ENCODE measurements around the gene DNASE1. TPM values are rescaled to one million over a fixed set of nuclear protein-coding genes. Genes with fewer than 3 reads are reported as not detected.

DNASE1 gene
- polyA plus RNA-seq, 2 of the 4 experiments (the other 2 are of a cell fraction): 6.3 to 7.2 TPM

- TF ChIP-seq HMGXB4 (CRISPR knock-in tag; IDR thresholded peaks at IDR 0.05; ENCODE audit: borderline replicate concordance) (no peak), JUNB (IDR thresholded peaks at IDR 0.05) (no peak), RFX5 (IDR thresholded peaks at IDR 0.05) (no peak), GATA3 (IDR thresholded peaks at IDR 0.05; ENCODE audit: borderline replicate concordance) (no peak)
- TF ChIP-seq, protein P1, sequence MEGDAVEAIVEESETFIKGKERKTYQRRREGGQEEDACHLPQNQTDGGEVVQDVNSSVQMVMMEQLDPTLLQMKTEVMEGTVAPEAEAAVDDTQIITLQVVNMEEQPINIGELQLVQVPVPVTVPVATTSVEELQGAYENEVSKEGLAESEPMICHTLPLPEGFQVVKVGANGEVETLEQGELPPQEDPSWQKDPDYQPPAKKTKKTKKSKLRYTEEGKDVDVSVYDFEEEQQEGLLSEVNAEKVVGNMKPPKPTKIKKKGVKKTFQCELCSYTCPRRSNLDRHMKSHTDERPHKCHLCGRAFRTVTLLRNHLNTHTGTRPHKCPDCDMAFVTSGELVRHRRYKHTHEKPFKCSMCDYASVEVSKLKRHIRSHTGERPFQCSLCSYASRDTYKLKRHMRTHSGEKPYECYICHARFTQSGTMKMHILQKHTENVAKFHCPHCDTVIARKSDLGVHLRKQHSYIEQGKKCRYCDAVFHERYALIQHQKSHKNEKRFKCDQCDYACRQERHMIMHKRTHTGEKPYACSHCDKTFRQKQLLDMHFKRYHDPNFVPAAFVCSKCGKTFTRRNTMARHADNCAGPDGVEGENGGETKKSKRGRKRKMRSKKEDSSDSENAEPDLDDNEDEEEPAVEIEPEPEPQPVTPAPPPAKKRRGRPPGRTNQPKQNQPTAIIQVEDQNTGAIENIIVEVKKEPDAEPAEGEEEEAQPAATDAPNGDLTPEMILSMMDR (IDR thresholded peaks at IDR 0.05): no peak
These were observed 23.5 kb downstream of the DNASE1 start (continued) for GRCh38 chr16:3677994-3678393.

DNA sequence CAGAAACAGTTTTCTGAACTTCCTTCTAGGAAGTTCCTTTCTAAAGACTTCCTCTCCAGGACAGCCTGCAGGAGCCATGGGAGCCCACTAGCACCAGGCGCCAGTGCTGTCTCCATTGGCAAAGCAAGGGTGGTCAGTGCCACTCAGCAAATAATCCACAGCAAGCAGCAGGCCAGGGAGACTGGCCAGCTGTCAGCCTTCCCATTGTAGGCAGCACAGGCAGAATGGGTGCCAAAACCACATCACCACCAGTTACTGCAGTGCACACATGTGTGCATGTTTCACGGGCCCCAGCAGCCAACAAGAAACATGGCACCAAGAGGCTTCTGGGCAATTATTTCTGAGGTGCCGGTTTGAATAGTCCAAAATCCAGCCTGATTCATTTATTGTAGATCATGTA, 26.7 kb downstream of the DNASE1 start:
- ChIA-PET CTCF (interaction anchor here (1.6 to 2.4 kb wide), 2 partner anchors 8 to 10 kb away, joined by 5 to 10 read pairs; no protein-coding TSS in a partner anchor), POLR2A (no interaction called here)
- no peak overlapping the region for H3K4me3 ChIP-seq
- no peaks in the 10 kb centered on the region for H3K9me3 ChIP-seq
- no peak overlapping the region for H3K4me2 ChIP-seq
- TF ChIP-seq CHD4 (IDR thresholded peaks at IDR 0.05; ENCODE audit: borderline replicate concordance): no peak
- no peak for TF ChIP-seq CBX2 (IDR thresholded peaks at IDR 0.05; ENCODE audit: borderline replicate concordance, low read depth)
- TF ChIP-seq KDM1A (IDR thresholded peaks at IDR 0.05; ENCODE audit: low read depth): no peak
- TF ChIP-seq REST (IDR thresholded peaks at IDR 0.05): no peak
- no peak for TF ChIP-seq SMC3 (IDR thresholded peaks at IDR 0.05)
- TF ChIP-seq HOXB5 (CRISPR knock-in tag; IDR thresholded peaks at IDR 0.05): no peak
- no peak for TF ChIP-seq ELK1 (IDR thresholded peaks at IDR 0.05; ENCODE audit: low read depth, low read length)
- no peak for TF ChIP-seq RNF2 (IDR thresholded peaks at IDR 0.05; ENCODE audit: borderline replicate concordance, low read depth)
- TF ChIP-seq MAFK (IDR thresholded peaks at IDR 0.05; ENCODE audit: partially characterized antibody): no peak
- TF ChIP-seq, protein P1 (IDR thresholded peaks at IDR 0.05): no peak
- no peak for TF ChIP-seq MAZ (IDR thresholded peaks at IDR 0.05; ENCODE audit: borderline replicate concordance, low read depth, low read length)
- no peak for TF ChIP-seq EHMT2 (IDR thresholded peaks at IDR 0.05; ENCODE audit: low read depth)
- no peak for ATAC-seq
- WGBS (ENCODE audit: missing lambda C conversion rate): 98% methylated on average over 3 of the region's 3 CpGs
- H3K27ac ChIP-seq: no peak overlapping the region
- H3K4me1 ChIP-seq: no peaks in the 10 kb centered on the region
- DNase-seq (ENCODE audit: low read depth in 1 of 2, low spot score in 1 of 2): no peak
- no peak for FAIRE-seq
